A673 (cell line): ENCODE data around the gene USP12.

Source experiments
- CTCF ChIP-seq: fragments of 300-800, 200-600 bp; sonication (generic); conservative IDR thresholded peaks from 2 replicates; pipeline ENCODE4 v1.5.1; 2017; ENCODE audit warnings: low read depth, mild to moderate bottlenecking, antibody characterized with exemption, low read length, moderate library complexity, mixed read lengths
- EZH2 ChIP-seq: fragments of 200-600 bp; sonication (generic); IDR thresholded peaks from 2 replicates; pipeline ENCODE4 v1.6.1; 2017; ENCODE audit warnings: borderline replicate concordance, low read depth, mild to moderate bottlenecking, mixed read lengths, antibody characterized with exemption, low read length; ENCODE audit not compliant: poor library complexity, severe bottlenecking

GRCh38 chr13:27149702-27150101 is 21.9 kb downstream of the USP12 start:
- TF ChIP-seq CTCF, result no peak
- no peak for TF ChIP-seq EZH2
